ENCODE results near the gene SUSD4. TPM values are rescaled to one million over a fixed set of nuclear protein-coding genes. Genes with fewer than 3 reads are reported as not detected.

The SUSD4 gene, protein sequence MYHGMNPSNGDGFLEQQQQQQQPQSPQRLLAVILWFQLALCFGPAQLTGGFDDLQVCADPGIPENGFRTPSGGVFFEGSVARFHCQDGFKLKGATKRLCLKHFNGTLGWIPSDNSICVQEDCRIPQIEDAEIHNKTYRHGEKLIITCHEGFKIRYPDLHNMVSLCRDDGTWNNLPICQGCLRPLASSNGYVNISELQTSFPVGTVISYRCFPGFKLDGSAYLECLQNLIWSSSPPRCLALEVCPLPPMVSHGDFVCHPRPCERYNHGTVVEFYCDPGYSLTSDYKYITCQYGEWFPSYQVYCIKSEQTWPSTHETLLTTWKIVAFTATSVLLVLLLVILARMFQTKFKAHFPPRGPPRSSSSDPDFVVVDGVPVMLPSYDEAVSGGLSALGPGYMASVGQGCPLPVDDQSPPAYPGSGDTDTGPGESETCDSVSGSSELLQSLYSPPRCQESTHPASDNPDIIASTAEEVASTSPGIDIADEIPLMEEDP
- total RNA-seq: 4.6 TPM
- 5.2 TPM for polyA plus RNA-seq
- long read RNA-seq, donor 1: 0 reads
- long read RNA-seq, donor 2, partial matches to known transcripts: 0 of 2 reads
- long read RNA-seq, donor 2, other reads (novel, unspliced or antisense): 0 of 2 reads
- long read RNA-seq, donor 3, partial matches to known transcripts: 0 of 1 reads
- long read RNA-seq, donor 3, other reads (novel, unspliced or antisense): 0 of 1 reads
- long read RNA-seq, donor 4, partial matches to known transcripts: 0 of 1 reads
- long read RNA-seq, donor 4, other reads (novel, unspliced or antisense): 0 of 1 reads
- long read RNA-seq, donor 5, partial matches to known transcripts: 6 of 8 reads
- long read RNA-seq, donor 5, other reads (novel, unspliced or antisense): 0 of 8 reads
- long read RNA-seq, donor 6, partial matches to known transcripts: 0 of 2 reads
- long read RNA-seq, donor 6, other reads (novel, unspliced or antisense): 0 of 2 reads
- long read RNA-seq, donor 7, partial matches to known transcripts: 0 of 2 reads
- long read RNA-seq, donor 7, other reads (novel, unspliced or antisense): 0 of 2 reads
- long read RNA-seq, donor 8, partial matches to known transcripts: 0 of 1 reads
- long read RNA-seq, donor 8, other reads (novel, unspliced or antisense): 0 of 1 reads
- long read RNA-seq, donor 9: 0 reads
- long read RNA-seq, donor 10, partial matches to known transcripts: 0 of 1 reads
- long read RNA-seq, donor 10, other reads (novel, unspliced or antisense): 0 of 1 reads

DNA sequence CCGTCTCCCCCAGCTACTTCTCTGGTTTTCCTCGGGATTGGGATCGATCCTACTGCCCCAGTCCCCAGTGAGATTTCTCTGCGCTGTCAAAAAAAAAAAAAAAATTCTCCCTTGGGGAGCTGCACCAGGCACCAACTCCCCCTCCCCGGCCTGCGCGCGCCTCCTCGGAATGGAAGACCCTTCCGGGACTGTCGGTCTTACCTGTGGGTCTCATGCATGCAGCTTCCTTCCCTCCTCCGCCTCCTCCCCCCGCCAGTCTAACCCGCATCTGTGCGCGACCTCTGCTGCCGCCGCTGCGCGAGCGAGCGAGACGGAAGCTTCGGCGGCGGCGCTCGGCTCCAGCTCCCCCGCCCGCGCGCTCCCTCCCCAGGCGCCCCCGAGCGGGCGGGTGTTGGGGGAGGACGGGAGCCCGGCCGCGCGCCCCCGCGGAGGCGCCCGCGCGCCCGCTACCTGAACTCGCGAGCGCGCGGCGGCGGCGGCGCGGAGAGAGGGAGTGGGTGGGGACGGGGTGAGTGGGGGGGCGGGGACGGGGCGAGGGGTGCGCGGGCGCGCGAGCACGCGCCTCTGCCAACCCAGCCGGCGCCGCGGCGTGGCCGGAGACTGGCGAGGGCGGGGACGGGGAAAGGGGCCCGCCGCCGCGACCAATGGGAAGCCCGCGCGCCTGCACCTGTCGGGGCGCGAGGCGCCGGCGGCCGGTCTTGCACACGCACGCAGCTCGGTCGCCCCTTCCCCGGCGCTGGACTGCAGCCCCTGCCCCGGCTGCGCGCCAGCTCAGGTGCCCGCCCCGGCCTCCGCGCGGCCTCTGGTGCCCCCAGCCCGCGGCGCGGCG, at the start of gene SUSD4:
SUSD4 (minus strand) TSS at position 321 of the 829 bp plus-strand sequence. CDS start 751 bp downstream, outside the sequence.
- DNase-seq (ENCODE audit: low read depth in 6 of 9, low spot score in 9 of 9): peak; percentile 38 to 92 (median 82)
- H3K4me3 ChIP-seq (ENCODE audit: low read length in 2 of 2): peak within 1 kb of the TSS; percentile 37 to 63
- H3K4me1 ChIP-seq (ENCODE audit: control insufficient read depth in 2 of 2, insufficient read depth in 2 of 2, low read length in 2 of 2): peaks cover 9 to 20% of the 10 kb centered on the region in 2 donors
- no peaks in the 10 kb centered on the region for H3K36me3 ChIP-seq (ENCODE audit: control insufficient read depth in 2 of 2, insufficient read depth in 2 of 2, low read length in 1 of 2)
- H3K27me3 ChIP-seq (ENCODE audit: control insufficient read depth in 2 of 2, insufficient read depth in 1 of 2, low read length in 1 of 2): peaks cover 41 to 63% of the 10 kb centered on the region in 2 donors
- under 1% methylated on average over 111 of the region's 111 CpGs for WGBS
- no peaks in the 10 kb centered on the region for H3K9me3 ChIP-seq (ENCODE audit: control insufficient read depth in 2 of 2, insufficient read depth in 1 of 2, low read length in 1 of 2)
- peak within 1 kb of the TSS in 1 of 2 donors; percentile 18 for H3K27ac ChIP-seq (ENCODE audit: low read depth in 1 of 2, low read length in 1 of 2)

DNA sequence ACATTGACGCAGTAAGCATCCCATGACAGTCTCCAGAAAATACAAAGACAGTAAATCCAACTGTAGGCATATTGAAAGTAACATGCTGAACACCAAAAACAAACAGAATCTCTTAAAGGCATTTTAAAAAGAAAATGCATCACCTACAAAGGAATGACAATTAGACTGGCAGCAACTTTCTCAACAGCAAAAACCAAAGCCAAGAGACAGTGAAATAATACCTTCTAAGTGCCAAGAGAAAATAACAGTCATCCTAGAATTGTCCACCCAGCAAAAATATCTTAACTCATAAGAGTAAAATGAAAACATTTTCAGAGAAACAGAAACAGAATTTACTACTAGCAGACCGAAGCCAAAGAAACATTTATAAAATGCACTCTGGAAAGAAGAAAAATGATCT, 49.2 kb upstream of the SUSD4 start:
- H3K27ac ChIP-seq (ENCODE audit: low read depth in 1 of 2, low read length in 1 of 2): no peak overlapping the region
- no peaks in the 10 kb centered on the region for H3K36me3 ChIP-seq (ENCODE audit: control insufficient read depth in 2 of 2, insufficient read depth in 2 of 2, low read length in 1 of 2)
- H3K4me1 ChIP-seq (ENCODE audit: control insufficient read depth in 2 of 2, insufficient read depth in 2 of 2, low read length in 2 of 2): no peaks in the 10 kb centered on the region
- H3K27me3 ChIP-seq (ENCODE audit: control insufficient read depth in 2 of 2, insufficient read depth in 1 of 2, low read length in 1 of 2): peaks cover 0 to 2% of the 10 kb centered on the region in 2 donors
- no peaks in the 10 kb centered on the region for H3K9me3 ChIP-seq (ENCODE audit: control insufficient read depth in 2 of 2, insufficient read depth in 1 of 2, low read length in 1 of 2)
- no peak overlapping the region for H3K4me3 ChIP-seq (ENCODE audit: low read length in 2 of 2)
- WGBS: 93% methylated on average over 2 of the region's 2 CpGs
- DNase-seq (ENCODE audit: low read depth in 6 of 9, low spot score in 9 of 9): no peak

DNA sequence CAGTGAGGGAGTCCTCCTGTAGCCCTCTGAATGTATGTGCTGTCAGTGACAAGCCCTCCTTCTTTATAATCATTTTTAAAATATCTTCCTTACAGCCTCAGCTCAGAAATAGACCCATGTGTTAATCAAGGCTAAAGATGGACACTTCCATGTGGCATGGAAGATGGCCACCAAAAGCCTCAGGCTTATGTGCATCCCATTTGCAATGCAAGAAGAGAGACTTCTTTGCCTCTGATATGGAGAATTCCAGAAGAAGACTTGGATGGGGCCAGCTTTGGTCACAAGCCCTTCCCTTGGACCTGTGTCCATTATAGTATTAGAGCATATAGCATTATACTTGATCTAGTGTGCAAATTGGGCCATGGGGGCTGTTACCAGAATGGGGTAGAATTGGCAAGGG, 47.7 kb upstream of the SUSD4 start:
- H3K4me3 ChIP-seq (ENCODE audit: low read length in 2 of 2): no peak overlapping the region
- H3K4me1 ChIP-seq (ENCODE audit: control insufficient read depth in 2 of 2, insufficient read depth in 2 of 2, low read length in 2 of 2): no peaks in the 10 kb centered on the region
- peaks cover 0 to 2% of the 10 kb centered on the region in 2 donors for H3K27me3 ChIP-seq (ENCODE audit: control insufficient read depth in 2 of 2, insufficient read depth in 1 of 2, low read length in 1 of 2)
- H3K9me3 ChIP-seq (ENCODE audit: control insufficient read depth in 2 of 2, insufficient read depth in 1 of 2, low read length in 1 of 2): no peaks in the 10 kb centered on the region
- no peak for DNase-seq (ENCODE audit: low read depth in 6 of 9, low spot score in 9 of 9)
- no peaks in the 10 kb centered on the region for H3K36me3 ChIP-seq (ENCODE audit: control insufficient read depth in 2 of 2, insufficient read depth in 2 of 2, low read length in 1 of 2)
- H3K27ac ChIP-seq (ENCODE audit: low read depth in 1 of 2, low read length in 1 of 2): no peak overlapping the region

DNA sequence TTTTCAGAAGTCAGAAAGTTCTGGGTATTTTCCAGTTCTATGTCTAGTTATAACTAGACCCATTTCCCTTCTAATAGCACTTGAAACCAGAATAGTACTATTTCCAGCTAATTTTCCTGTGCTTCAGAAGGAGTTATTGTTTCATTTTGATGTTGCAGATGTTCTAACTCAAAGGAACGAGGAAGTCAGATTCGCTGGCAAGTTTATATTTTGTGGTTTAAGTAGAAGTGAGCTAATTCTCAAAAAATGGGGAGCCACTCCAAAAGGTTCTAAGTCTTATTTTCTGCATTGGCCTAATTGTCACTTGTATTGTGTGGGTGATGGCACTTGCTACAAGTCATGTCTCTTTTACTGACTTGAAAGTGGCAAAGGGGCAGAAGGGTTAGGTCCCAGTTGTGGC, 47.3 kb upstream of the SUSD4 start:
- 29% methylated on average over 2 of the region's 2 CpGs for WGBS
- Histone ChIP-seq H3K27ac (ENCODE audit: low read depth in 1 of 2, low read length in 1 of 2) (no peak overlapping the region), H3K9me3 (ENCODE audit: control insufficient read depth in 2 of 2, insufficient read depth in 1 of 2, low read length in 1 of 2) (no peaks in the 10 kb centered on the region), H3K4me1 (ENCODE audit: control insufficient read depth in 2 of 2, insufficient read depth in 2 of 2, low read length in 2 of 2) (no peaks in the 10 kb centered on the region), H3K36me3 (ENCODE audit: control insufficient read depth in 2 of 2, insufficient read depth in 2 of 2, low read length in 1 of 2) (no peaks in the 10 kb centered on the region), H3K4me3 (ENCODE audit: low read length in 2 of 2) (no peak overlapping the region), H3K27me3 (ENCODE audit: control insufficient read depth in 2 of 2, insufficient read depth in 1 of 2, low read length in 1 of 2) (peaks cover 0 to 2% of the 10 kb centered on the region in 2 donors)
- DNase-seq (ENCODE audit: low read depth in 6 of 9, low spot score in 9 of 9): no peak

DNA sequence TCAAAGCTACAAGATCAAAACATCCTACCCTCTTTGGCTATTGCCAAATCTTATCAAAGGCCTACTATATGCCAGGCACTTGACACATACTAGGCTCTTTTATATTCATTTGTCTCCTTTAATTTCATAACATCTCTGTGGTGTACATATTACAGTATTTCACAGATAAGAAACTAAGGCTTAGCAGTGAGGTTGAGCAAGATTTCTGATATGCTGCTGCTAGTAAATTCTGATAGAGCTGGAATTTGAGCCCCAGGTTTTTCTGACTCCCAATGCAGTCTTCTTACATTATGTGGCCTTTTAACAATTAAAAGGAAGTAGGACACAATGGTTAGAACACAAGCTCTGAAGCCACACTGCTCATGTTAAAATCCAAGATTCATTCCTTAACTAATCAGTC, 46.1 kb upstream of the SUSD4 start:
- Histone ChIP-seq H3K27ac (ENCODE audit: low read depth in 1 of 2, low read length in 1 of 2) (no peak overlapping the region), H3K4me3 (ENCODE audit: low read length in 2 of 2) (no peak overlapping the region), H3K9me3 (ENCODE audit: control insufficient read depth in 2 of 2, insufficient read depth in 1 of 2, low read length in 1 of 2) (no peaks in the 10 kb centered on the region), H3K36me3 (ENCODE audit: control insufficient read depth in 2 of 2, insufficient read depth in 2 of 2, low read length in 1 of 2) (no peaks in the 10 kb centered on the region), H3K4me1 (ENCODE audit: control insufficient read depth in 2 of 2, insufficient read depth in 2 of 2, low read length in 2 of 2) (no peaks in the 10 kb centered on the region), H3K27me3 (ENCODE audit: control insufficient read depth in 2 of 2, insufficient read depth in 1 of 2, low read length in 1 of 2) (no peaks in the 10 kb centered on the region)
- no peak for DNase-seq (ENCODE audit: low read depth in 6 of 9, low spot score in 9 of 9)

DNA sequence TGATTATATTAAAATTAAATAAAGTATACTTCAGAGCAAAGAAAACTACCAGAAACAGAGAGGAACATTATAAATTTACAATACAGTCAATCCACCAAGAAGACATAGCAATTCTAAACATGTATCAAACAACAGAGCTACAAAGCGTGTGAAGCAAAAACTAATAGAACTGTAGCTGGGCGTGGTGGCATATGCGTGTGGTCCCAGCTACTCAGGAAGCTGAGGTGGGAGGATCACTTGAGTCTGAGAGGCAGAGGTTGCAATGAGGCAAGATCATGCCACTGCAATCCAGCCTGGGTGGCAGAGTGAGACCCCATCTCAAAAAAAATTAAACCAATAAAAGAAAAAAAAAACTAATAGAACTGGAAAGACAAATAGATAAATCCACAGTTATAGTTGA, 41.5 kb upstream of the SUSD4 start:
- Histone ChIP-seq H3K27me3 (ENCODE audit: control insufficient read depth in 2 of 2, insufficient read depth in 1 of 2, low read length in 1 of 2) (no peaks in the 10 kb centered on the region), H3K9me3 (ENCODE audit: control insufficient read depth in 2 of 2, insufficient read depth in 1 of 2, low read length in 1 of 2) (no peaks in the 10 kb centered on the region), H3K27ac (ENCODE audit: low read depth in 1 of 2, low read length in 1 of 2) (no peak overlapping the region), H3K4me1 (ENCODE audit: control insufficient read depth in 2 of 2, insufficient read depth in 2 of 2, low read length in 2 of 2) (no peaks in the 10 kb centered on the region), H3K36me3 (ENCODE audit: control insufficient read depth in 2 of 2, insufficient read depth in 2 of 2, low read length in 1 of 2) (no peaks in the 10 kb centered on the region), H3K4me3 (ENCODE audit: low read length in 2 of 2) (no peak overlapping the region)
- WGBS: 92% methylated on average over 3 of the region's 3 CpGs
- DNase-seq (ENCODE audit: low read depth in 6 of 9, low spot score in 9 of 9): no peak

DNA sequence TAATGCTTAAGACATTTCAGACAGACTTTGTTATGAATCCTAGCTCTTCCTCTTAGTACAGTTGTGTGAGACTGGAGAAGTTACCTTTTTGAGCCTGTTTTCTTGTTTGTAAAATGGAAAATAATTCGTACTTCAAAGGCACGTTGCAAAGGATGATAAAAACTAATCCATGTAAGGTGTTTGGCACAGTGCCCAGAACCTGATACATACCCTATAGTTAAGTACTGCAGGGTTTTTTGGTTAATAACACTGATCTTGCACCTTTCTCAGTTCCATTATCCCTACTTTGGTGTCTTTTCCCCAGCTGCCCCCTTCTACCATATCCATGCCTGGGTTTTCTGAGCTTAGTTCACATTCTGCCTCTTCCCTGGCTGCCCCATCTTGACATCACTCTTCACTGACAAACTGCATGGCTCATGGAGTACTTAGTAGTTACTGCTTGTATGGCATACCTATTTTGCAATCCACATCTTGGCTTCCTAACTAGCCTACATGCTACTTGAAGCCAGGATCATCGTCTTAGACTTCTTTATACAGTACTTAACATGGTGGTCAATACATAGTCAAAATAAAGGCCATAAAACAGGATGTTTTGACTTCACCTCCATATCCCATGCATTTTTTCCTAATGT, 39.3 kb upstream of the SUSD4 start:
- no peak for DNase-seq (ENCODE audit: low read depth in 6 of 9, low spot score in 9 of 9)

DNA sequence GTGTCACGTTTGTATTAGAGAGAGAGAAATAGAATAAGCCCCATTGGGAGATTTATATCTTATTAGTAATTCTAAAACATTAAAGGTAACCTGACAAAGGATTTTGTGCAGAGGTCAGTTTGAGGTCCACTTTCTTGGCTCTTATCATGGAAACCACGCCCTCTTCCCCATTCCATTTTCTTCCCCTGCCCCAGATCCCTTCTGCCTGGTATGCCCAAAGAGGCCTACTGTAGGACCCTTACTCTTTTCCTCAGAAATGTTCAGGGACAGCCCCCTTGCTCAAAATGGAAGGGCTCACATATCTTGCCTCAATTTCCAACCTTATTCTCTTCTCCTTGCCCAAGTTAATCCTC, 38.8 kb upstream of the SUSD4 start:
- Histone ChIP-seq H3K4me3 (ENCODE audit: low read length in 2 of 2) (no peak overlapping the region), H3K27ac (ENCODE audit: low read depth in 1 of 2, low read length in 1 of 2) (no peak overlapping the region), H3K36me3 (ENCODE audit: control insufficient read depth in 2 of 2, insufficient read depth in 2 of 2, low read length in 1 of 2) (no peaks in the 10 kb centered on the region), H3K9me3 (ENCODE audit: control insufficient read depth in 2 of 2, insufficient read depth in 1 of 2, low read length in 1 of 2) (no peaks in the 10 kb centered on the region), H3K4me1 (ENCODE audit: control insufficient read depth in 2 of 2, insufficient read depth in 2 of 2, low read length in 2 of 2) (no peaks in the 10 kb centered on the region), H3K27me3 (ENCODE audit: control insufficient read depth in 2 of 2, insufficient read depth in 1 of 2, low read length in 1 of 2) (no peaks in the 10 kb centered on the region)
- WGBS: 91% methylated on average over 2 of the region's 2 CpGs
- no peak for DNase-seq (ENCODE audit: low read depth in 6 of 9, low spot score in 9 of 9)

More for the DNA sequence above, 39.3 kb upstream of the SUSD4 start:
- Histone ChIP-seq H3K4me3 (ENCODE audit: low read length in 2 of 2) (no peak overlapping the region), H3K36me3 (ENCODE audit: control insufficient read depth in 2 of 2, insufficient read depth in 2 of 2, low read length in 1 of 2) (no peaks in the 10 kb centered on the region), H3K9me3 (ENCODE audit: control insufficient read depth in 2 of 2, insufficient read depth in 1 of 2, low read length in 1 of 2) (no peaks in the 10 kb centered on the region), H3K27me3 (ENCODE audit: control insufficient read depth in 2 of 2, insufficient read depth in 1 of 2, low read length in 1 of 2) (no peaks in the 10 kb centered on the region), H3K27ac (ENCODE audit: low read depth in 1 of 2, low read length in 1 of 2) (no peak overlapping the region), H3K4me1 (ENCODE audit: control insufficient read depth in 2 of 2, insufficient read depth in 2 of 2, low read length in 2 of 2) (no peaks in the 10 kb centered on the region)
- WGBS: 91% methylated on average over 3 of the region's 3 CpGs
